ENCODE data around the gene THSD1.
"Not testable (repeated sequence)": the region's sequence is repeated elsewhere in the genome, so short reads cannot be mapped to it uniquely, and the experiment has no call there.

The THSD1 gene

DNA sequence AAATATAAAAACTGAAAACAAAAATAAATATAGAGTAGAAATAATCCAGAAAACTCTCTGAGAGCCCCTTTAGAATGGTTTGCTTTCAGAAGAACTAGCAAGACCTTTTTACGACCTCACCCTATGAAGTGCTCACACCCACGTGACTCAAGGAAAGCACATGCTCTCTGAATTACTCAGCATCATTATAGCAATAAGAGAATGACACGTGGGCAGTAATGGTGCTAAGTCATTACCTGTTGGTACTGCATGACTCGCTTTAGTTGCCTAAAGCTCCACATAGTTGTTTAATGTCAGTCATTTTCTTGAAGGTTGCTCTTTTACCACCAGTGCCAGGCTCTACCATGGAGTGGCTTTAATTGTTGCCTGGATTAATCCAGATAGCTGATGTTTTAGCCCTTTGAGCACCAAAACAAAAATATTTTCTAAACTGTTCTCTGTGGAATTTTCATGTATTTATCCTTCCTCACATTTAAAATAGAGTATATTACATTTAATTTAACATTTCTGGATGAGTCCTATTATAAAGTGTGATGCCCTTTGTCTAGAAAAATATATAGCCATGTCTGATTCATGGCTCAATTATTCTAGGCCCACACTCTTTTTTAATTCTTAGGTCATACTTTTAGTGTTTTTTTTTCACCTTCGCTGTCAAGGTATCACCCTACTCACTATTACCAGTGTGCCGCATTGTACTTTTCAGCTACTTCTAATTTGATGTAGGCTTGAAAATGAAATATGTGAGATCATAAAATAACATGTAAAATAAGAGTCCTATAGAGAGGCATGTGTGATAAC lies 56.8 kb downstream of the THSD1 start:
- no peak for DNase-seq

GRCh38 chr13:52348071-52348470 lies 57.9 kb downstream of the THSD1 start:
- no peak for DNase-seq

- no peak for DNase-seq
Observed at GRCh38 chr13:52345631-52346251, 60.2 kb downstream of the THSD1 start.

DNA sequence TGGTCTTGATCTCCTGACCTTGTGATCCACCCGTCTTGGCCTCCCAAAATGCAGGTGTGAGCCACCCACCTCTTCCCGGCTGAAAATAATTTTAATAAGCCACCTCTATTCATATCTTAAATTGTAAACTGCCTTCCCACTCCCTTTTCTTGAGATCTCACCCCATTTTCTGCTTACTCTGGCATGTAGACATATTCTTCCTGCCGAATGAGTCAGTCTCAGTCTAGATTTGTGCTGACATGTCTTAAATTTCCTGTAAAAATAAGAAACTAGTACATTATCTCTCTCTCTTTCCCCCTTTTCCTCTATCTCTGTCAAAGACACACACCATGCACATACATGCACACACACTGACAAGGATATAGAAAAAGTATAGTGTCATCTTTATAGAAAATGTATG lies 60.9 kb downstream of the THSD1 start:
- no peak for DNase-seq

DNA sequence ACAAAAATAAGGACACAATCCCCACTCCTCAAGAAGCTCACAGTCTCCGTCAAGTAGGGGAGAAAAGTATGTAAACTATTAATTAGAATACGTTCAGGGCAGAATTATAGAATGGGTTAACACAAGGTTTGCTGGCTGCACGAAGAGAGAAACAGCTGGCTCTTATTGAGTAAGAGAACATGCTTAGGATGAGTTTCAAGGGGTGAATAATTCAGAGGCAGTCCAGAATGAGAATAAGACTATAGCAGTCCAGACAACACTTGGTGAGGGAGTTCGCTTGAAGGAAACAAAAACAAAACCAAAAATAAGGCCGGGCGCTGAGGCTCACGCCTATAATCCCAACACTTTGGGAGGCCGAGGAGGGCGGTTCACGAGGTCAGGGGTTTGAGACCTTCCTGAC lies 61.9 kb downstream of the THSD1 start:
- no peak for DNase-seq

DNA sequence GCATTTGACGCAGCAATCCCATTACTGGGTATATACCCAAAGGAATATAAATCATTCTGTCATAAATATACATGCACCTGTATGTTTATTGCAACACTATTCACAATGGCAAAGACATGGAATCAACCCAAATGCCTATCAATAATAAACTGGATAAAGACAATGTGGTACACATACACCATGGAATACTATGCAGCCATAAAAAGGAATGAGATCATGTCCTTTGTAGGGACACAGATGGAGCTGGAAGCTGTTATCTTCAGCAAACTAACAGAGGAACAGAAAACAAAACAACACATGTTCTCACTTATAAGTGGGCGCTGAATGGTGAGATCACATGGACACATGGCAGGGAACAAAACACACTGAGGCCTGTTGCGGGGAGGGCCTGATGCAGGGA lies 63.8 kb downstream of the THSD1 start:
- DNase-seq, result not testable (repeated sequence)

- not testable (repeated sequence) for DNase-seq
Observed at GRCh38 chr13:52337828-52338455, 68.0 kb downstream of the THSD1 start.

DNA sequence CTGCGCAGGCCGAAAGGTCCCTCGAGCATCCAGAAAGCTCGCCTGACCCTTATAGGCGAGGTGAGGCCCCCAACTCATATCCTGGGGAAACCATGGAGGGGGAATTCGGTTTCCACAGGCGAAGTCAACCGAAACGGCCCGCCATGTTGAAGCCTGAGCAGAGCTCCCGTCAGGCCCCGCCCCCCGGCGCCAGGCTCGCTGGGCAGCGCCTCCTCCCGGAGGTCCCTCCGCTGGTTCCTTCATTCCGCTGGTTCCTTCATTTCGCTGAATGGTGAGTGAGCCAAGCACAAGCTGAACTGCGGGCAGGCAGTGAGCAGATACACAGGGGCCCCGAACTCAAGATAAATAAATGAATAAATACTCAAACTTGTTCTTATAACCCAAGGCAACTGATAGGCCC lies 71.9 kb downstream of the THSD1 start:
- not testable (repeated sequence) for DNase-seq

DNA sequence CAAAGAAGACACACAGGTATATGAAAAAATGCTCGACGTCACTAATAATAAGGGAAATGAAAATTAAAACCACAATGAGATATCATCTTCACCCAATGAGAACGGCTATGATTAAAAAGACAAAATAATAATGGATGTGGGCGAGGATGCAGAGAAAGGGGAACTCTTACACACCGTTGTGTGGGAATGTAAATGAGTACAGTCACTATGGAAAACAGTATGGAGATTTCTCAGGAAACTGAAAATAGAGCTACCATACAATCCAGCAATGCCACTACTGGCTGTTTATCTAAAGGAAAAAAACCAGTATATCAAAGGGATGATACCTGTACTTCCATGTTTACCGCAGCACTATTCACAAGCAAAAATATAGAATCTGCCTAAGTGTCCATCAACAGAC lies 74.1 kb downstream of the THSD1 start:
- DNase-seq, result not testable (repeated sequence)

Data from Kasumi-1 (cell line).